Fibroblast of skin of right biceps (primary cell): ENCODE measurements around the gene ZNF18.

Source experiments
- DNase-seq: peaks from one replicate; pipeline ENCODE4 v3.0.0-alpha.2; 2013

The ZNF18 gene, protein sequence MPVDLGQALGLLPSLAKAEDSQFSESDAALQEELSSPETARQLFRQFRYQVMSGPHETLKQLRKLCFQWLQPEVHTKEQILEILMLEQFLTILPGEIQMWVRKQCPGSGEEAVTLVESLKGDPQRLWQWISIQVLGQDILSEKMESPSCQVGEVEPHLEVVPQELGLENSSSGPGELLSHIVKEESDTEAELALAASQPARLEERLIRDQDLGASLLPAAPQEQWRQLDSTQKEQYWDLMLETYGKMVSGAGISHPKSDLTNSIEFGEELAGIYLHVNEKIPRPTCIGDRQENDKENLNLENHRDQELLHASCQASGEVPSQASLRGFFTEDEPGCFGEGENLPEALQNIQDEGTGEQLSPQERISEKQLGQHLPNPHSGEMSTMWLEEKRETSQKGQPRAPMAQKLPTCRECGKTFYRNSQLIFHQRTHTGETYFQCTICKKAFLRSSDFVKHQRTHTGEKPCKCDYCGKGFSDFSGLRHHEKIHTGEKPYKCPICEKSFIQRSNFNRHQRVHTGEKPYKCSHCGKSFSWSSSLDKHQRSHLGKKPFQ

DNA sequence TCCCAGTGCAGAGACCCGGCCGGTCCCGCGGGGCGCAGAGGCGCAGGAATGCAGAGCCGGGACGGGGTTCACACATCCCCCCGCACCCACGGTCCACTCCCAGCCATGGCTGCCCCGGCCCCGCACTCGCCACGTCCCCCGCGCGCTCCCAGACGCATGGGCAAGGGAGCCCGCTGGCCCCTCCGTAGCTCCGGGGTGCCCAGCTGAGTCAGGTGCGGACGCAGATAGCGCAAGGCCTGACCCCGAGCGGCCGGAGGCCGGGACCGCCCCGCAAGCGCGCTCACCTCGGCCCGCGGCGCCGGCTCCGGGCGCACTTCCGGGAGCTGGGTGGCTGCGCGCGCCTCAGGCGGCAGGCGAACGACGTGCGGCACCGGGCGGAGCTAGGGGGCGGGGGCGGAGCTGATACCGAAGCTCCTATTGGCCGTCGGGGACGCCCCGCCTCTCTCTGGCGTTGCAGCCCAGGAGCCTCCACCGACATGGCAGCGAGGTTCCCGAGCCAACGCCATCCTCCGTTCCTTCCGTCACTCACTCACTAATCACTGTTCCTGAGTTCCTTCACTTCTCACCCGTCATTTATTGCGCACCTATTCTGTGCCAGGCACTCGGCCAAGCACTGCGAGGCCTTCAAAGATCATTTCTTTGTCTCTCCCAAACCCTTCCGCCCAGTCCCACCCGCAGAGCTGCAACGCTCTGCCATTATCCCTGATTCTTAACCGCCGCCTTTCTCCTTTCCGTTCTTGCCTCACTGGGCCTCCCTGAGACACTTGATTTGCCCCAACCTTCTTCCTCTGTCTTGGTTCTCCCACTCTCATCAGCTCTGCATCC is at the start of gene ZNF18:
Gene ZNF18, minus strand, starts transcription at position 329 of the 825 bp plus-strand sequence. CDS start 4,646 bp downstream, outside the sequence.
- peak; percentile 93 for DNase-seq

DNA sequence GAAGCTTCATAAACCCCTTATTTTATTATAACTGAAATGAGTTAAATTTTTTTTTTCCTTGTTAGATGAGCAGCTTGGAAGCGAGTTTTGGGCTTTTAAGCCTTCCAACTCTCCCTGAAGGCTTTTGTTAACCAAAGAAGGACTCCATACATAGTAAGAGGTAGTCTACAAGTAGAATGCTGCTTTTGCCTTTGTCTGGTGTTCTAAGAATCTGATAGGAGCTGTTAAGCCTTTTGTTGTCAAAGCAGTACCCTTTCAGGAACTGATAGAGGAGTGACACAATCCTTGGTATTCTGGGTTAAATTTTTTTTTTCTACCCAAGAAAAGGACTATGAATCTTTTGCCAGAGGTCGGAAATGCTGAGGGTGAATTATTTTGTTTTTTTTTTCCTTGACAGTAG is 49.5 kb upstream of the ZNF18 start:
- DNase-seq: no peak

DNA sequence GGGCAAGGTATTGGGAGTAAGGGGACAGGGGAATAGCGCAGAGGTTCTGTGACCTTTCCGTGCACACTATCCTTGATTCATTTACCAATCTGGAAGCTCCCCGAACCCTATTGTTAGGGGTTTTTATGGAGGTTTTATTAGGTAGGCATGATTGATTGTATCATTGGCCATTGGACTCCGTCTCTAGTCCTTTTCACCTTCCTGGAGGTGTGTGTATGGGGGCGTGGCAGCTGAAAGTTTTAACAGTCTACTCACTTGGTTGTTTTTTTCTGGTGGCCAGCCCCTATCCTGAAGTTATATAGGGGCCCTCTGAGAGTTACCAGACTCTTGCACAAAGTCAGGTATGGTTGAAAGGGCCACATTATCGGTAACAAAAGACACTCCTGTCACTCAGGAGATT is 46.4 kb upstream of the ZNF18 start:
- DNase-seq: no peak

DNA sequence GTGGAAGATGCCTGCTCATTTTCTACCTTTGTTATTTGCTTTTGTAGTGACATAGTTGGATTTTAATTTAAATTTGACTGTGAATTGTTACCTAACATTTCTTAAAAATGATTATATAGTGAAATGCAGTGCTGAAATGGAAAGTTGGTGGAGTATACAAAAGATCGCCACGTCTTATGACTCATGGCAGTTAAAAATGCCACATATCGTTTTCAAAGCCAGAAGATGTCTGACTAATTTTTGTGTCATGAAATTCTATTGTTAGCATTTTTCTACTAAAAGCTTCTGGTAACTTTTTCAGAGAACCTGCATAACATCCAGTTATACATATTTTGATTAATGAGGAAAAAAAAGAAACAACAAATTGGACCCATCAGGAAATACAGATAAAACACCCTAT is 44.0 kb upstream of the ZNF18 start:
- peak; percentile 83 for DNase-seq

DNA sequence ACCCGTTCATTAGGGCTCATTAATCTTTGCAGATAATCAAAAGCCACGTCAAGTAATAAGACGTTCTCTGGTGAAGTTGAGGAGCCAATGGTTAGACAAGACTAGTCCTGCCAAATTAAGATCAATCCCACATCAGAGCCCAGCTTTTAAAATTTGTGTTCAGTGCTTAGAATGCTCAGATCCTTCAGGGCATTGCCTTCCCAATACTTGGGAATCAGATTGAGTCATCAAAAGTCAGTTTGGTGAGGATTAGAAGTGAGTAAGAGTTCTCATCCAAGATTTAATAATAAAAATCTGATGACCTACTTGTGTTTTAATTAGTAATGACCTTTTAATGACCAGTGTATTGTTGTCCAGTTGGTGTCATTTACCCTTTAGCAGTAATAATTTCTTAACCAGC is 43.2 kb upstream of the ZNF18 start:
- DNase-seq: peak; percentile 18

DNA sequence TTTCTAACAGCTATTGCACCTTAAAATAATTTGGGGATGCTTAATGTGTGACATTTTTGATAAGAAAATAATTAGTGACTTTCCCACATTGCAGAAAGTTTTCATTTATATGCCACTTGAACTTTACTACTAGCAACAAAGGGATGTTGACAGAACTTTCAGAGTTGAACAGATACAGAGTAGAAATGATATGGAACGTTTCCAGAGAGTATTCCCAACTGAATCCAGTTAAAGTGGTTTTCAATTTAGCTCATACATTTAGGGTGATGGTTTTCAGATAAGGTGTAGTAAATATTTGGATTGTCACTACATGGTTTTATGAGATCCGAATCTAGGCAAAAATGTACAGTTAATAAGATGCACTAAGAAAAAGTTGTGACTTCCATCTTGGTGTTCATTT is 40.7 kb upstream of the ZNF18 start:
- no peak for DNase-seq

DNA sequence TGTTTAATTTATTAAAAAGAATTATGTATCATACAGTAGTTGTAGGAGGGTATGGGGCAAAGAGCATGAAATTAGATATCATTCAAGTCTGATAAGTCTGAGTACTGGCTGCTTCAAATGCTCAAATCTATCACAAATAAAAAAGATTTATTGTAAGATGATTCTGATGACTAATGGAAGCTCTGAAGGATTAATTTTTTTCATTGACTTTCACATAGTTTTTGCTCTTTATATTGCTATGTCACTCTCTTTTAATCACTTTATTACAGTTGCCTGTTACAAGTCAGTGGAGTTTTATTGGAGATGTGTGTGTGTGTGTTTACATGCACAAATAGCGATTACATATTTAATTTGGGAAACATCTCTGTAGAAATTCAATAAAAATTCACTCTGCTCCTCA is 38.4 kb upstream of the ZNF18 start:
- DNase-seq: no peak

DNA sequence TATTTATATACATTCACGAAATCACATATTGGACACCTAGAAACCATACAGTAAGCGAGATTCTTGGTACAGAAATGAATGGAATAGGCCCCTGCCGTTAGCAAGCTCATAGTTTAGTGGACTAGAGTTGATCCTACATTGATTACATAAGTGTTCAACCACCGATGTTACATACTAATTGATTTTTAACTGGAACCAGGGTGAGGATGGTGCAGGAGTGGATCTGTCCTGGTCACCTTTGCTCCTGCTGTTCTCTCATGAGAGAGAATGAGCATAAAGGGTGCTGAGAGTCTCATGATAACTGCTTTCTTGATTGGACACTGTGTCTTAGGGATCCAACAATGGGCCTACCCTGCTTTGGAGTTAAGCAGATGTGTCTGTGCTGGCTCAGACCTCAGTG is 37.3 kb upstream of the ZNF18 start:
- no peak for DNase-seq

DNA sequence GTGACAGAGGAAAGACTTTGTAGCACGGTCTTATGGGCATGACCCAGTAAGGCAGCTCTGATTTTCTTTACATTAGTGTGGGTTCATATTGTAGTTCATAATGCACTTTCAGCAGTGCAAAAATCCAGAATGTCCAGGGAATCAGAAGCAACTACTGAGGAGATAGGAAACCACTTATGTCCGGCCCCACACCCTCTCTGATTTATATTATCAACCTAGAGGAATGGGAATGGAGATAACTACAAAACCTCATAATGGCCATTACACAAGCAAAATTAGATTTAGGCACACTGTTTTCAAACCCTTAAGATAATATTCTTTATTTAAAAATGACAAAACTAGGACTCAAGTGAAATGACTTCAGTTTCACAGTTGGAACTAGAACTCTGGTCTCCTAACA is 31.3 kb upstream of the ZNF18 start:
- DNase-seq: no peak

DNA sequence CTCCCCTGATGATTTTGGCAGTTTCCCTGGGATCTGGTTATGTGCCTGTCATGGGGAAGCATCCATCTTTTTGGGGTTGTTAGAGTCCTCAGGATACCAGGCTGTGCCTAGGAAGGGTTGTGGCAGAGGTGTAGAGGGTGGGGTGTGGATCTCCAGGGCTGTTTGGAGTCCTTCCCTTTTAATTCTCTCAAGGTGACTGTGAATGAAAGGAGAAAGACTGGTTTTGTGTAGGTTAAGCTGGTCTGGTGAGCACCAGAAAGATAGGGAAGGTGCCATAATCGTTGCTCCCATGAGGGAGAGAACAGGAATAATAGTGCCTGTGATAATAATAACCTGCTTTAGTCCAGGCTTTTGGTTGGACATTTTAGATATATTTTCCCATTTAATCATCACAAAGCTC is 30.4 kb upstream of the ZNF18 start:
- DNase-seq: no peak

DNA sequence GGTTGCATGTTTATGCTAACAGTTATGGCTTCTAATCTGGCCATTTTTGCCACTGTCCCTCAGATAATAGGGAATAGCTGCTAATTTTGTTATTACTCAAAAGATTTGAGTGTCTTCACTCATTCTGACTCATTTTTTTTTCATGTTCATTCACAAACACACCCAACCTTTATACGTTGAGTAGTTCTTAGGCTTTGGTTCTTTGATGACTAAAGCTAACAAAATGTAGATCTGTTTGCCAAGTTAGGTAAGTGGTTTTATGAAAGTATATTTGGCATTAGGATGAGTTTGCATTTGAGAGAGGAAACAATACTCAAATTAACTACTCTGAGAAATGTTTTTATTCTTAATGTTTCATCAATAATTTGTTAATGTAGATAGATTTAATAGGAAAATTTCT is 27.1 kb upstream of the ZNF18 start:
- peak; percentile 74 for DNase-seq

DNA sequence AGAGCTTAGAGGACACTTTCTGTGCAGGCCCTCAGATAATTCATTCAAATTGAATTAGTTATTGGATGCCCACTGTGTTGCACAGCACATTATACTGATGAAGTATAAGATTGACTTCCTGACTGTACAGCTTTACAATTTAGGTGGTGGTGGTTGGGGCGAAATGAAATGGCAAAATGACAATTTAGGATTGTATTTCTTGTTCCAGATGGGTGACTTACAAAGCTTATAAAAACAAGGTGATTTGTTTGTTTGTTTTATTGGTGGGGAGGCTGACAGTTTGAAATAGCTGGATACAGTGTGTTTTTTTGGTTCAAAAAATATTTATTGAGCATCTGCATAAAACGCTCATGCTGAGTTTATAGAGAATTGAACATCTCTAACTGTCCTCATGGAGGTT is 25.0 kb upstream of the ZNF18 start:
- no peak for DNase-seq

DNA sequence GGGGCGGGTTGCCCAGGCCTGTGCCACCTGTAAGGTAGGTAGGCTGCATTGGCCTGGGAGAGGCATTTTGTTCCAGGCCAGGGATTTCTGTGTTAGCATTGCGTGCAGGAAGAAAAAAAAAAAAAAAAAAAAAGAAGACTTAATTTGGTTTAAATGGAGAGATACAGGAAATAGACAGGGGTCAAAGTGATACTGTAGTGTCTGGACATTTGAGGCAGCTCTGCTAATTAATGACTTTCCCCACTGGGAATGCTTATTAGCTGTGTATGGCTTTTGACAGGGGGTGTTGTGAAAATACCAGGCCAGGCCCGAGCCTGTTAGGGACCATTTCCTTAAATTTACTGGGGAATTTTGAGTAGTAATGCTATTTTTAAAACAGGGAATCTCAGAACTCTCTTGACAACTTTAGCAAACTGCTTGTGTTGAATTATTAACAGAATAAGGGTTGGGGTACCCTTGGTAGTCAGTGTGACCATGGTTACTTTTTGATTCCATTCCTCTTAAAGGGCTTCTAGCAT is 24.4 kb upstream of the ZNF18 start:
- no peak for DNase-seq

DNA sequence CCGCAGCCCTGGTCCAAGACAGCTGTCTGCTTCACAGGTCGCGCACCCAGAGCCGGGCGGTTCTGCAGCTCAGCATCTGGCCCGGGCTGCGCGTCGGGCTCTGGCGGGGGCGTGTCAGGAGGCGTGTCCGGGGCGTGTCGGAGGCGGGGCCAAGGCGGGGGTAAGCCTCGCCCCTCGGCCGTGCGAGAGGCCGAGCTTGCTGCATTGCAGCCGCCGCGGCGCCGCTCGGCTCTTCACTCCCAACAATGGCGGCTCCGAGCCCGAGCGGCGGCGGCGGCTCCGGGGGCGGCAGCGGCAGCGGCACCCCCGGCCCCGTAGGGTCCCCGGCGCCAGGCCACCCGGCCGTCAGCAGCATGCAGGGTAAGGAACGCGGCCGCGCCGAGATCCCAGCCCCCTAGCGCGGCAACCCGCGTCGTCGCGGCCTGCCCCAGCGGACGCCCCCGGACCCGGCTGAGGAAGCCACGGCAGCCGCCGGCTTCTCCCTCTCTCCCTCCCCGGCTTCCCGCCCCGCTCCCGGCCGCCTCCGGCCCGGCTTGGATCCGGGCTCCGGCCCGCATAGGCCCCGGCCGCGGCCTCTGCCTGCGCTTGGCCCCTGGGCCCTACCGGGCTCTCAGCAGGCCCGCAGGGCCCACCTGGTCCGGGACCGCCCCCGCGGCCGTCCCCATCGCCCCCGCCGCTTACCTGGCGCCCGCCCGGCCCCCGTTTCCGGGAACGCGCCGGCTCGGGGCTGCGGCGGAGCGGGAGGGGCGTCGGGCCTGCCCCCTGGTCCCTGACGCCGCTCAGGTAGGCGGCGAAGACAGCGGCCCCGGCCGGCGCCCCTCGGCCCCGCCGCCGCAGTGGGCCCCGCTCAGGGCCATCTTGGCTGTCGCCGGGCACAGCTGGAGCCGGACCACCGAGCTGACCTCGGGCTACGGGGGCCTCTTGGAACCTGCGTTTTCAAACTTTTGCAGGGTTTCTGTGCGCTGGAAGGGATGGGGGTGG is 23.7 kb upstream of the ZNF18 start, which contains the start of gene MAP2K4:
Gene MAP2K4, plus strand, starts transcription at position 236 of the 981 bp plus-strand sequence. Its CDS starts 10 bp downstream, at position 246.
- peak; percentile 88 for DNase-seq

DNA sequence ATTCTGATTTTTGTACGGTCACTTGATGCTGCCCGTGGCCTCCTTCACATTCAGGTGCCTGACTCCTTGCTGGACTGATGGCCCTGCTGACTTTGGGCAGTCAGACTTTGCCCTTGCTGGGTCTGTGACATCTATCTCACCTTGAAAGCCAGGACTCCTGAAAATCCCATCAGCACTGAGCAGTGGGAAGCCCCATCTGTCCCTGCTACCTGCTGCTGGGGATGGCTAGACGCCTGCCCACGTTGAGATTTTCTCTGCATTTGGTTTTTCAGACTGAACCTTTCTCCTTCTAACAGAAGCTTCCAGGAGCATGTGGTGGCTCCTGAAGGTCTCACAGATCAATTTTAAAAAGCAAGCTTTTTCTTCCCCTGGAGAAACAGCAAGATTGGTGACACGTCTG is 10.2 kb upstream of the ZNF18 start:
- DNase-seq: no peak

DNA sequence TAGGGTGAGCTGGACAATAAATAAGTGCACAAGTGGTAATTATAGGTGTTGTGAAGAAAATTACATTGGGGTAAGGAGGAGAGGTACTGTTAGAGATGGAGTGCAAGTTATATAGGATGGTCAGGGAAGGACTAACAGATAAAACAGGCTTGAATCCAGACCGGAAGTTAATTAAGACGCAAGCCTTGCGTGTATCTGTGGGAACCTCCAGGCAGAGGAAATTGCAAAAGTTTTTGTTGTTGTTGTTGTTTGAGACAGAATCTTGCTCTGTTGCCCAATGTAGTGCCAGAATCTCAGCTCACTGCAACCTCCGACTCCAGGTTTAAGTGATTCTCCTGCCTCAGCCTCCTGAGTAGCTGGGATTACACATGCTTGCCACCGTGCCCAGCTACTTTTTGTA is 2.4 kb upstream of the ZNF18 start:
- DNase-seq: no peak

DNA sequence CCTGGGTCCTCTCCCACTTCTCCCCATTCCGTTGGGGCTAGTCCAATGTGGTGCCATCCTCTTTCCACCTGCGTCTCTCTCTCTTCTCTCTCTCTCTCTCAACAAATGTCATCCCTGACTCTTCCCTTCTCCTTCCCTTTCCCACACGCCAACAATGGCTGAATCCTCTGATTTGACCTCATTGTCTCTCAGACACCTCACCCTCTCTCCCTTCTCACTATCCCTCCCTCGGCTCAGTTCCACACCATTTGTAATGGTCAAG is 628 bp upstream of the ZNF18 start:
- DNase-seq: no peak

DNA sequence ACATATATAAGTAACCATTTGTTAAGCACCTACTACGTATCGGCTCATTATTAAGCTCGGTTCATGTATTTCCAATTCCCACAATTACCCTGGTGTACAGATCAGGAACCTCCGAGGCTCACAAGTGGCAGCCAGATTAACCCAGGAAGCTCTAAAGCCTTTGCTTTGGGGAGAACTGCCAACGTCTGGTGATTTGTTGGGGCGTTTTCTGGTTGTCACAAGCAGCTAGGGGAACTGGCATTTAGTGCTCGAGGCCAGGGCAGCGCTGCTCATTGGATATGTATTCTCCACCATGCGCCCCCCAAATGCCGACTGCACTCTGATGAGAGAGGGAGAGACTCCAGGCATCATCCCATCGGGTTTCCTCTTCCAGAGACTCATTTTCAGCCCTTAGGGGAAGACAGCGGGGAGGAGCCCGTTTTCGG is 541 bp downstream of the ZNF18 start:
- peak; percentile 48 for DNase-seq

DNA sequence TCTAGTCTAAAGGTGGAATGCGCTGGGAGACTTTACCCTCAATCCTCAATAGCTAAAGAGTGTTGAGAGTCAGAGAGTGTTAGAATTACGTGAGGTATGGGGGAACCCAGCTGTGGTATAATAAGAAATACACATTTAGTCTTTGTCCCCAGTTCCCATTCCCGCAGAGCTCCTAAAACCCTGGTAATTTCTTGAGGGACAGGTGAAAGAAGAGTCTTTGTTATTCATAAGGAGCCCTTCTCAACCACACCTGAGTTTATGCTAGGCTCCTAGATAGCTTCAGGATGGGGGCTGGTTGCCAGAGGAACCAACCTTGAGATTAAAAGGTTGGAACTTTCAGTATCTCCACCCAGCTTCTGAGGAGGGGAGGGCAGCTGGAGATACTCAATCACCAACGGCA is 5.8 kb downstream of the ZNF18 start:
- DNase-seq: no peak

DNA sequence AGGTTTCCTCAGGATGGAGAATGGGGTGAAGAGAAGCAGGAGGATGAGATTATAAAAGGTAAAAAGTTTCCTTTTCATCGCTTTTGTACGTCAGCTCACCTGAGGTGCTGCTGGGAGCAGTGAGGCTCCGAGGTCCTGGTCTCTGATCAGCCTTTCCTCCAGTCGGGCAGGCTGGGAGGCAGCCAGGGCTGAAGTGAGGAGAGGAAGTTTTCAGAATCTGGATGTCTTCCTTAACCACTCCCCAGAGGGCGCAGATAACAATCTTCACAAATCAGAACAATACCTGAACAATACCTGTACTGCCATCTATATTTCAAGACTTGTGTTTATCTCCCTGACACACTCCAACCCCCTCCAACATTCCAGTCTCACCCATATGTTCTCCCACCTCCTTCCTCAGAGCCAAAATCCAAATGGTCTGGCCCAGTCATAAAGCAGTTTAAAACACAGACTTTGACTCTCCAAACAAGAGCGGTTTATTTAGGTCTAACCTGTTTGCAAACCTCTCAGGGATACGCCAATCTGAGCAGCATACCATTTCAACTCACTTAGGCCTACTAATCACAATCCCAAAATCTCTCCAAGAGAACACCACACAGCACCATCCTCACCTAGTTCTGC is 6.8 kb downstream of the ZNF18 start:
- no peak for DNase-seq

DNA sequence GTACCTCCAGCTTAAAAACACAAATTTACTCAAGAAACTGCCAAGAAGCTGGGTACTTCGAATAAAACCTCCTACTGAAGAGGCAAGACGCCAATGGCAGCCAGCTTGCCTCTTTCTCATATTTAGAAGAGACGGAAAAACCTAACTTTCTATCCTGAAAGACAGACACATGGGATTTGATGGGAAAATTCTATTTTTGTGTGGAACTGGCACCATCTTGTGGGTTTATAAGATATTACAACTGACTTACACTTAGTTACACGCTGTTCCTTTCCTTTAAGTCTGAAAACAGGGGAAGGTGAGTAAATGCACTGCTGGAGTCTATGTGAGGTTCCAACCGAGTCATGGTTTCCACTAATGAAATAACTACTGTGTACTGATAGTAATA is 10.3 kb downstream of the ZNF18 start:
- peak; percentile 38 for DNase-seq
